HG03558 (cell line): ENCODE results near the gene ARL13A.
"Not testable (repeated sequence)": the region's sequence is repeated elsewhere in the genome, so short reads cannot be mapped to it uniquely, and the experiment has no call there.

Source experiments
- ATAC-seq: cut with Tn5 transposase; IDR thresholded peaks from one replicate; pipeline ENCODE4 v1.9.1; 2021; ENCODE audit warnings: moderate number of reproducible peaks; ENCODE audit not compliant: unreplicated experiment; ENCODE audit errors: extremely low read depth

ARL13A gene

DNA sequence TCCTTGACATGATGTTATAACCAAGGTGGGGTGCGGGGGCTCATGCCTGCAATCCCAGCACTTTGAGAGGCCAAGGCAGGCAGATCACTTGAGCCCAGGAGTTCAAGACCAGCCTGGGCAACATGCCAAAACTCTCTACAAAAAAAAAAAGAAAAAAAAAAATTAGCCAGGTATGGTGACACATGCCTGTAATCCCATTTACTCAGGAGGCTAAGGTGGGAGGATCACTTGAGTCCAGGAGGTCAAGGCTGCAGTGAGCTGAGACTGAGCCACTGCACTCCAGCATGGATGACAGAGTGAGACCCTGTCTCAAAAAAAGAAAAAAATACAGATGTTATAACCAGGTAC, 12.0 kb downstream of the ARL13A start:
- not testable (repeated sequence) for ATAC-seq

DNA sequence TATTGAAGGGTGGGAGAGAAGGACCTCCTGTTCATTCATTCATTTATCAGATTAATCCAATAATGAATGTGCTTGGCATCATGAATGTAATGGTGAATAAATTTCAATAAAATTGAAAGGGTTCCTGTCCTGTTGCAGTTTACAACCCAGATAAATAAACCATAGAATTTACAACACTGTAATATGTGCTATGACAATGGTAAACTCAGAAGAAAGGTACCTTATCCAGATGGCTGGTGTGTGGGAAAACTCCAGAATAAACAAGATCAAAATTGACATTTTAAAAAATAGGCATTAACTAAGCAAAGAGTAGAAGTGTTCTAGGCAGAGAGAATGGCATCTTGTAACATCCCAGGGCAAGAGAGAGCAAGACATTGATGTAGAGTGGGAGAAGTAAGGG, 15.3 kb downstream of the ARL13A start:
- no peak for ATAC-seq

DNA sequence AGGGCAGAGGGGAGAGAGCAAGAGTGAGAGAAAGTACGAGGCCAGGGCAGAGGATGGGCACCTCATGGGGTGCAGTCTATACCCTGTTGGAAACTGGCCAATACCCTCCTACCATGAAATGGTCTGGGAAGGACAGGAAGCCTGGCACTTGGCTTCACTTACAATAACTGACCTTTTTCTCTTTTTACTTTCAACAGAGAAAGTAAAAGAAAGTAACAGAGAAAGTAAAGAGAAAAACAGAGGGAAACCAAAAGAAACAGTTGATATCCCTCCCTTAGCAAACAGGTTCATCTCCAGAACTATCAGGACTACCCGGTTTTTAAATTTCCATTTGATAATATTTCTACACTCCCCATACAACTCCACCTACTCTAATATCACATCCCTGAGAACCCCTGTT, 20.6 kb downstream of the ARL13A start:
- ATAC-seq, result no peak

DNA sequence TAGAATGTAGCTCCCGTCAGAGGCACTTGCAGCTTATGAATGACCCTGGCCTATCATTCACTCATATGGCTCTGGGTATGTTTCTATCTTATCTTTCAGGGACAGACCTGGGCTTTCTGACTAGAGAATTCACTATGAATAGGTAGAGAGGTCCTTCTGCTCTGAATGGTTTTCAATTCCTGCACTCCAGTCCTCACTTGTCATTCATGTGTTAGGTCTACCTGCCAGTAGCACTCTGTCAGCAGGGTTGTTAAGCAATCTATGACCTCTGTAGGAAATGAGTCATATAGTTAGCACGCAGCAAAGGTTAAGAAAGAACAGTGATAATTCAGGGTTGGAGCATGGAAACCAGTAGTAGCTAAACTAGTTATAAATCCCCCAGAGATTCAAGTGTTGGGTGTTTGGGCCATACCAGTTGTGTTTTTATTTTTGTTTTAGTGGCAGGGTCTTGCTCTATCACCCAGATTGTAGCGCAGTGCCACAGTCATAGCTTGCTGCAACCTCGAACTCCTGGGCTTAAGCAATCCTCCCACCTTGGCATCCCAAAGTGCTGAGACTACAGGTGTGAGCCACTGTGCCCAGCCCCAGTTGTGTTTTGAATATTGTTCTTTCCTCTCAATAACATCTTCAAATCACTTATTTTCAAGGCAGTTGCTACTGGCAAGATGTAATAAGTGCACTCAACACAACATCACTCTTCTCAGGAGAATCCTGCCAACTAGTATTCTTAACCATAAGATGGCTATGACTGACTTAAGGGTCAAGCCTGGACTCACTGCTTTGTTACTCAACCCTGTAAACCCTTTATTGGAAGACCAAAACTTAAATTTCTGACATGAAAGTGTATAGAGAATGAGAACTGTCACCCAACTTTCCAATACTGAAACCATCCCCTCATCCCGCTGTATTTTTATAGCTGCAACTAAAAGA, 25.1 kb downstream of the ARL13A start:
- ATAC-seq, result peak; percentile 89

DNA sequence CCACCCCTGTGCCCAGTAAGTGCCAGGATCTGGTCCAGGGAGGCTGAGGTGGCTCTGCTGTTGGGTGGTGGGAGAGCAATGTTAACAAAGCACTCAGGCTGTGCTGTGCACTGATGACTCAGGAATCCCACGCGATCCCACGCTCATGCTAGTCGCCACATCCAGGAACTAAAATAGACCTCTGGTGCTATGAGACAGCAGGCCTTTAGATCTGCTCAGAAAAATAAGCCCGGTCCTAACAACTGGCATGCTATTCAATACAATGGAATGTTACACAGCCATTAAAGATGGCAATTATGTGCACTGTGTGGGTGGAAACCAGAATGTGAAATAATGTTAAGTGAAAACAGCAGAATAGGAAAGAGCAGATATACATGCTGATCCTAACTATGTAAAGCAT, 26.0 kb downstream of the ARL13A start:
- no peak for ATAC-seq

DNA sequence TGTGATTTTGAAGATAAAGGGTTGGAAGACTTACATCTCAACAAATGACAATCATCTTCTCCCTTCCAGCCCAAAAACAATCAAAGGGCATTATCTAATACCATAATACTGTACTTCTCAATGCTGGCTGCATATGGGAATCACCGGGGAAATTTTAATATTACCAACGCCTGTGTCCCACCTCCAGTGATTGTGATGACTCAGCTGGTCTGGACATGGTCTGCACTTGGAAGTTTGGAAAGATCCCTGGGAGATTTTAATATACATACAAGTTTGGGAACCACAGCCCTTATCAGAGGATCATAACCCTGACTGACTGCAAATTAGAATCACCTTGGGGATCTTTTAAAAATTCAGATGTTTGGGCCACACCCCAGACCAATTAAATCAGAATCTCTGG, 29.9 kb downstream of the ARL13A start:
- no peak for ATAC-seq

DNA sequence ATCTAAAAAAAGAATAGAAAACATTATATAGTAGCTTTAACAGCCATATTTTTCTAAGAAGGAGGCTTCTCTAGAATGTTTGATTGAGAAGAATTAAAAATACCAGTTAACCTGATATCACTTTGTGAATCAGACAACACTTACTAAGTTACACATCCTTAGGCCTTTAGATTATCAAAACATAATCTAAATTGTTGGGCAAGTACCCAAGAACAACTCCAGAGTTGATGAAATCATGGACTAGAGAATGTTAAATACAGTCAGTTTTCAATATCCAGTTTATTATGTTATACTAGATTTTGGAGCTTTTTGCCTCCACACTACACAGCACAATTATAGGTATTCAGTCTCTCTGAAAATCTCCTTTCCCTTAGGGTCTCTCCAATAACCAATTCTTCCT, 39.6 kb downstream of the ARL13A start:
- no peak for ATAC-seq

DNA sequence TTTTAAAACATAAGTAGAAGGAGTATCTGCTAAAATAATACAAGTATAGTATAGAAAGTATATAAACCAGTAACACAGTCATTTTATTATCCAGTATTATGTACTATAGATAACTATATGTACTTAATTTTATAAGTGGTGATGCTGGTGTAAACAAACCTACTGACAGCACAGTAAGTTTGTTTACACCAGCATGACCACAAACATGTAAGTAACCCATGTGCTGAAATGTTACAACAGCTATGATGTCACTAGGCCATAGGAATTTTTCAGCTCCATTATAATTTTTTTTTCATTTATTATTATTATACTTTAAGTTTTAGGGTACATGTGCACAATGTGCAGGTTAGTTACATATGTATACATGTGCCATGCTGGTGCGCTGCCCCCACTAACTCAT, 42.5 kb downstream of the ARL13A start:
- ATAC-seq, result not testable (repeated sequence)

DNA sequence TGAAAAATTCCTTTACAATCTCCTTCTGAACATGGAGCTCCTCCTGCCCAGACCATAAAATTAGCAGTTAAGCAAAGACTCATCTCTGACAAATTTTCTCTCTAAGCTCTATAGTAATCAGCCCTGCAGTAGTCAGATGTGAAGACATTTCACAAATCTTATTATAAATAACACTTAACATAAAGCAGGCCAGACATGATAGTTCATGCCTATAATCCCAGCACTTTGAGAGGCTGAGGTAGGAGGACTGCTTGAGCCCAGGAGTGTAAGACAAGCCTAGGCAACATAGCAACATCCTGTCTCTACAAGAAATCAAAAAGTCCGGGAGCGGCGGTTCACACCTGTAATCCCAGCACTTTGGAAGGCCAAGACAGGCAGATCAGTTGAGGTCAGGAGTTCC, 52.5 kb downstream of the ARL13A start:
- ATAC-seq, result no peak

DNA sequence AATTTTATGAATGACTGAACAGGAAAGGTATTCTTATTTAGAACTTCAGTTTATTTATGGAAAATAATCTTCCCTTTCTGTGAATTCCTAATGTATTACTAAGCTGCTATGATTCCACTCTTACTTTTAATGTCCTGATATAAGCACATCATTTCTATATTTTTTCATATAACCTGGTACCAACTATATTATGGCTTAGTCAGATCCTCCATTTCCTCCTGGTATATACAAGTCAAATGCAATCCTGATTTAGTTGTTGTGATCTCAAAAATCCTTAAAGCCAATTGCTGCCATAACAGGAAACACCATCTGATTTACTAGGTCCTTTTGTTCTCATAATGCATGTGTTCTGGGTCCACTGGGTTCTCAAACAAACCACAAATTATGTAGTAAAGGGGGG, 55.6 kb downstream of the ARL13A start:
- no peak for ATAC-seq

DNA sequence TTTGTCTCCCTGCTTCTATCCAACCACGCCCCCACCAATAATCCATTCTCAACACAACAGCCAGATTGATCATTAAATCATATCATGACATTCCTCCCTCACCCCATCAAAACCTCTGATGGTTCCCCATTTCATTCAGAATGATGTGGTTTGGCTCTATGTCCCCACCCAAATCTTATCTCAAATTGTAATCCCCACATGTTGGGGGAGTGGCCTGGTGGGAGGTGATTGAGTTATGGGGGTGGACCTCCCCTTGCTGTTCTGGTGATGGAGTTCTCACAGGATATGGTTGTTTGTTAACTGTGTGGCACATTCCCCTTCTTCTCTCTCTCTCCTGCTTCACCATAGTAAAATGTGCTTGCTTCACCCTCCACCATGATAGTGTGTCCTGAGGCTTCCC, 59.1 kb downstream of the ARL13A start:
- no peak for ATAC-seq

DNA sequence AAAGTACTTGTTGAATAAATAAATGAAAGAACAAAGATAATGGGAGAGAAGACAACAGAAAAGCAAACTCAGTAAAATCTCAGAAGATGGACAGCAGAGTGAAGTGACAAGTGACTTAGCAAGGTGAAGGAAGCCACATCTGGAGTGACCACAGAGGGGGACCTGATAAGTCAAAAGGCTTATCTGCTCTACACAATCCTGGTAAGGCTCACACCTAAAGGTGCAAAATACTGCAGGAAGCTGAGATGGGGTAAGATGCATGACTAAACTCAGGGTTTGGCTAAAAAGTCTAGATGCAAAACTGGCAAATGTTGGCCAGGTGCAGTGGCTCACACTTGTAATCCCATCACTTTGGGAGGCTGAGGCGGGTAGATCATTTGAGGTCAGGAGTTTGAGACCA, 60.2 kb downstream of the ARL13A start:
- no peak for ATAC-seq

DNA sequence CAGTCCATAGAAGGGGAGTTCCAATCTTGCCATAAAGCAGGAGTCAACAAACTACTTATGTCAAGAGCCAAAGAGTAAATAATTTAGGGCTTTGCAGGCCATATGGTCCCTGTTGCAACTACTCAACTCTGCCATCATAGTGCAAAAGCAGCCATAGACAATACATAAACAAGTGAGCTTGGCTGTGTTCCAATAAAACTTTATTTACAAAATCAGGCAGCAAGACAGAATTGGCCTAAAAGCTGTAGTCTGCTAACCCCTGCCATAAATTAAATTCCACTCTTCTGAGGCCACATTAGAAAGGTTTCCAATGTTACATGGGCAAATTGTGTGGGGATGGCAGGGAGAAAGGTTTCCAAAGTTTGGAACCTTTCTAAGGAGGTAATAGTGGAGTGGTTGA, 67.7 kb downstream of the ARL13A start:
- no peak for ATAC-seq

DNA sequence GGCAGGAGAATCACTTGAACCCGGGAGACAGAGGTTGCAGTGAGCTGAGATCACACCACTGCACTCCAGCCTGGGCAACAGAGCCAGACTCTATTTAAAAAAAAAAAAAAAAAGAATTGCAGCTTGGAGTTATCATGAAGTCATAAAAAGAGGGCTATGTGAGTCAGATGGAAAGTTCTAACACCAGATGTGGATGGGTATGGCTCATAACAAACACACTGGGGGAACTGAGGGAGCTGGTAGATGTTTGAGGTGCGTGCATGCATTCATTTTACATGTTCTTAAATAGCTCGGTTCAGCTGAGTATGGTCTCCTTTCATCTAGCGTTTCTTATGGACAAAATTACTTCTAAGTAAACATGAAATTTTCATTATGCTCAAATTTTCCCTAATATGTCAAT, 70.7 kb downstream of the ARL13A start:
- ATAC-seq, result no peak
